GM18511 (cell line): ENCODE results near the gene CACNA2D4.
"Not testable (repeated sequence)": the region's sequence is repeated elsewhere in the genome, so short reads cannot be mapped to it uniquely, and the experiment has no call there.

Experiments used
- ATAC-seq: cut with Tn5 transposase; IDR thresholded peaks from one replicate; pipeline ENCODE4 v1.9.1; 2021; ENCODE audit warnings: mild to moderate bottlenecking, moderate library complexity; ENCODE audit not compliant: unreplicated experiment

Gene CACNA2D4

DNA sequence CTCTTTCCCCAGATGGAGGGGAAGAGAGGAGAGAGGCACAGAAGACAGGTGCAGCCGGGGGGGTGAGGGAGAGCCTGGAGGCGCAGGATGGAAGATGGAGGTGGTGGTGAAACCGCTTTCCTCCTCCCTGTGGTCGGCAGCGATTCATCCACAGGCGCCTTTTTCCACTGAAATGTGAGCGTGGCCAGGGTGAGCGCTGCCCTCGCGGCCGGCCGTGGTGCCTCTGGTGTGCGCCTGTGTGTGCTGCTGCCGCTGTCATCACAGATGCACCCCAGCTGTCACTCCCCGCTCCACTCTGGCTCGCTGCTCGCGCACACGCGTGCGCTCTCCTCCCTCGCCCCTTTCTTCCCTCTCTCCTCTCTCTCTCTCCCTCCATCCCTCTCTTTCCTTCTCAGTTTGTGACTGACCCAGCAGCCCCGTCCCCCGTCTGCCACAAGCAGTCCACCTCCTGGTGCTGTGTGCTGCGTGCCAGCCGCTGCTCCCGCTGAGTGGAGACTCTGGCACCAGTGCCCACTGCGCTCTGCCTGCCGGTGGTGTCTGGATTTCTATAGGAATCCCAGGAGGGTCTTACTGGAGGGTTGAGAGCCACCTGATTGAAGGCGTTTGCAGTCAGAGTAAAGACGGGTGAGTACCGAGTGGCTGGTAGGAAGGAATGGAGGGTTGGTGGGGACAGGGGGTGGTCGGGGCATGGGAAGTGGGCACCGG is 98.1 kb downstream of the CACNA2D4 start, which contains the start of gene LRTM2:
Gene LRTM2 (plus strand): TSS at position 375 of the 705 bp plus-strand sequence. CDS start 7,584 bp downstream, outside the sequence.
- no peak for ATAC-seq

DNA sequence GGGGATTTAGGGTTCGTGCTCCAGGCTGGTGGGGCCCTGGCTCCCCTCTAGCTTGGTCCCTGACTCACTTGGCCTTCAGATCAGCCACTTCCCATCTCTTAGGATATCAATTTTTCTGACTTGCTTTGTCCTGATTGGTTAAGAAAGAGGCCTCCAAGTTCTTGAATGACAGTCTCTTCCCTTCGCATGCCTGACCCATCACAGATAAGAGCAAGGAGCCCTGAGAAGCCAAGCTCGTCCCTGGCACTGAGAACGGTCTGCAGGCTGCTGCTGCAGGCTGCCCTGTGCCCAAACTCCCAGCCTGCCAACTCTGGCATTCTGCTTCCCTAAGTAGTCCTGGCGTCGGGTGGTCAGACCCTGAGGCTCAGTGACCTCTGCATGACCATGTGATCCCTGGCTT is 98.9 kb downstream of the CACNA2D4 start:
- no peak for ATAC-seq

DNA sequence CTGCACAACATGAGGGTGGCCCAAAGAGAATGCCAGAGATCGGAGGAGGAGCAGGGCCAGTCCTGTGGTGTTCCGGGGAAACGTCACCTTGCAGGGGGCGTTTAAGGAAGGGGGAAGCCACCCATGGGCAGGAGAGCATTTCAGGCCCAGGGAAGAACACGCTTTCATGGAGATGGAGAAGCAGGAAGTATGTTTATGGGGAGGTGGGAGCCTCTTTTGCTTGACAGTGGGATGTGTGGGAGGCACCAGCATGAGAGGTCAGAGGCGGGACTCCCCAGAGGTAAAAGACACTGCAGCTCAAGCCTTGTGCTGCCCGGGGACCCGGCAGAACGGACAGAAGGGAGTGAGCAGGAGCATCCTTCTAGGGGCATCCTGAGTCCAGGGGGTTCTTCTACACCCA is 99.4 kb downstream of the CACNA2D4 start:
- ATAC-seq = no peak

DNA sequence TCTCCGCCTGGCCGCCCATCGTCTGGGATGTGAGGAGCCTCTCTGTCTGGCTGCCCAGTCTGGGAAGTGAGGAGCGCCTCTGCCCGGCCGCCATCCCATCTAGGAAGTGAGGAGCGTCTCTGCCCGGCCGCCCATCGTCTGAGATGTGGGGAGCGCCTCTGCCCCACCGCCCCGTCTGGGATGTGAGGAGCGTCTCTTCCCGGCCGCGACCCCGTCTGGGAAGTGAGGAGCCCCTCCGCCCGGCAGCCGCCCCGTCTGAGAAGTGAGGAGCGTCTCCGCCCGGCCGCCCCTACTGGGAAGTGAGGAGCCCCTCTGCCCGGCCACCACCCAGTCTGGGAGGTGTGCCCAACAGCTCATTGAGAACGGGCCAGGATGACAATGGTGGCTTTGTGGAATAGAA is 100.5 kb downstream of the CACNA2D4 start:
- ATAC-seq = not testable (repeated sequence)

DNA sequence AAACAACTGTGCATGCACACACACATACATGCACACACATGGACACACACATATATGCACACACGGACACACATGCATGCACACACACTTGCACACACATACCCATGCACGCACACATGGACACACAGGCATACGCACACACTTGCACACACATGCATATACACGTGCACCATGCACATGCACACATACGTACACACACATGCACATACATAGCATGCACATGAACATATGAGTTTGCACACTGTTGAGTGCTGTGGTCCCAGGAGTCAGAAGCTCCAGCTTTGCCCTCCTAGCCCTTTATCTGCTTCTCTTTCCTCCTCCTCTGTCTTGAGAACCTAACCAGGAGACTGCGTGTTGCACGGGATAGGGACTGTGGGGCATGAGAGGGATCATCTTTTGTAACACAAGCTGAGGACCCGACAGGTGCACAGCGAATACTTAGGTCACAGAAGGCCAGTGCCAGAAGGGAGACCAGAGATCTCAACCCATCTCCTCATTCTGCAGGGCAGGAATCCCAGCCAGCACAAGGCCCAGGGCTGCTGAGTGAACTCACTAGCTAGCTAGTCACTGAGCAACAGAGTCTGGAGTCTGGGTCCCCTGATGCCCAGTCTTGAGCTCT is 101.6 kb downstream of the CACNA2D4 start:
- ATAC-seq = no peak

DNA sequence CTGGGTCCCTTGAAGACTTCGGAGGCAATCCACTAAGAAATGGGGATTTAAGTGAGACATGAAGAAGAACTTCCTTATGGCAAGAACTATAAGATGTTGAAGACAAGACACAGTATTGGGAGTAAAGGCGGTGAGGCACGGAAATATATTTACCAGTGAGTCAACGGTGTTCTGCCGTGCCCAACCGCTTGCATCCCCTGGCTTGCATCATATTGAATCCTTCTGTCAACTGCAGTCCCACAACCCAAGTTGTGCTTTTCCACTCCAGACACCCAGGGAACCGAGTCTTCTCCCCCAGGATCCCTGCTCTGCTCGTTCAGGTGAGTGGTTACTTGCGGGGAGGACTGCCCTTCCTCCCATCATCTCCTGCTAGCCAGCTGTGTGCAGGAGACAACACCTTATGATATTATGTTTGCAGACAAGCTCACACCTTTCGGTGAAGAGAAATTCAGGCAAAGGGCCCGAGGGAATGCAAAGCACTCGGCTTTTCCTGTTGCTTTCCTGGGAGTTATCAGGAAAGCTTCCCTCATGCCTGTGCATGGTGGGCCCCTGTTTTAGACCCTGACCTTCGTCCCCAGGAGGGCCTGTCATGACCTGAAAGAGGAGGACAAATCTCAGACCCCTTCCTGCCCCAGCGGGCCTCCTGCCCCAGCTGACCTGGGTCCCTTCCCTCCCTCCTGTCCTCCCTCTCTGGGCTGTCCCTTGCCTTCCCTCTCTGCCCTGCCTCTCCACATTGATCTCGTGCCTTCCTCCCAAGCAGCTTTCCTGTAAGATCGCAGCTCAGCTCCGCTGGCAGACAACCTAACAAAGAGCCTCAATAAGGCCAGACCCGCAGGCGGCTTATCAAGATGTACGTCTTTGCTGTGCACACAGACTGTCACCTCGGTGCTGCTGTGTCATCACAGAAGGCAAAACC is 102.4 kb downstream of the CACNA2D4 start:
- no peak for ATAC-seq

DNA sequence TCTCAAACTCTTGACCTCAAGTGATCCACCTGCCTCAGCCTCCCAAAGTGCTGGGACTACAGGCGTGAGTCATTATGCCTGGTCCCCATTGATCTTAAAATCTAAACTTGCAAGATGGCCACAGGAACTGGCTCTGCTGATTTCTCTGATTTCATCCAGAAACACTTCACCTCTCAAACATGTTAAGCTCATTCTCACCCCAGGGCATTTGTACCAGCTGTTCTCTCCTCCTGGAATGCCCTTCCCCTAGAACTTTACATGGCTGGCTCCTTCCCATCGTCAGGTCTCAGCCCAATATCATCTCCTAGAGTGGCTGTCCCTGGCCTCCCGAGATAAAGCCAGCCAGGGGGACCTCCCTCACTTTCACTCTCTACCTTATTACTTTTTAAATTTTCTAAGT is 103.3 kb downstream of the CACNA2D4 start:
- ATAC-seq = no peak

DNA sequence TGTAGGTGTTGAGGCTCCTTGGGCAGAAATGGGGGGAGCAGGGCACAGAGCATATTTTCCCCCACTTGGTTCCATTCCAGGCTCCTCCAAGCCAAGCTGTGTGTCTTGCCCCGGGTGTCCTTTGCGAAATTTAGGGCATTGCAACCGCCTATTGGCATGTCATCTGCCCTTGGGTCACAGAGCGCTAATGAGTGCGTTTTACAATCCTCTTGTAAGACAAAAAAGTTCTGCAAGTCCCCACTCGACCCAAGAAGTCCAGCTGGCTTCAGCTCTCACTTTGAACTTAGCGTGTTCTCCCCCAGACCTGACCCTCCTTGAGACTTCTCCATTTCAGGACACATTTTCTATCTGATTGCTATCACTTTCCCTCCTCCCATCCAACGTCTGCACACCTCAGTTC is 104.2 kb downstream of the CACNA2D4 start:
- no peak for ATAC-seq

DNA sequence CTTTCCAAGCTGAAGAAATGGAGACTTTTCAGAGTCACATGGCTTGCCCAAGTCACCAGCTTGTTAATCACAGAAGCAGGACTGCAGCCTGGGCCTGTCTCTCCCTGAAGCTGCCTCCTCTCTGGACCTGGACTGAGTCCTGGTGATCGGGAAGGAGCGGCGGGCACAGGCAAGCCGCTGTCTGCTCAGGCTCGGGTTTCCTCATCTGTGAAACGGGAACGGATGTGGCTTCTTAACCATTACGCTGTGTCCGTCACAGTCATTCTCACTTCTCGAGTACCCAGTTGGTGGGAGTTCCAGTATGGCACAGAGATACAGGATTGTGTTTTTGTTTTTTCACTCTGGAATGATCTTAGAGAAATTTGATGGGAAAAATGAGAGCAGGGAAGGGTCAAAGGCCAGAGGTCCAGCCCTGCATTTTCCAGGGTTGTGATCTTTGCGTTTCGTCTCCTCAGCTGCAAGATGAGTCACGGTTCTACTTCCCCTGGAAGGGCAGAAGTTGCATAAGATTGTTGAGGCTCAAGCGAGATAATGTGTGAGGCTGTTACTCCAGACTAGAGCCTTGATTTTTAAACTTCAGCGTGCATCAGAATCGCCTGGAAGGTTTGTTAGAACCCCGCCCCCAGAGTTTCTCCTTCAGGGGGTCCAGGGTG is 105.7 kb downstream of the CACNA2D4 start:
- ATAC-seq = no peak

DNA sequence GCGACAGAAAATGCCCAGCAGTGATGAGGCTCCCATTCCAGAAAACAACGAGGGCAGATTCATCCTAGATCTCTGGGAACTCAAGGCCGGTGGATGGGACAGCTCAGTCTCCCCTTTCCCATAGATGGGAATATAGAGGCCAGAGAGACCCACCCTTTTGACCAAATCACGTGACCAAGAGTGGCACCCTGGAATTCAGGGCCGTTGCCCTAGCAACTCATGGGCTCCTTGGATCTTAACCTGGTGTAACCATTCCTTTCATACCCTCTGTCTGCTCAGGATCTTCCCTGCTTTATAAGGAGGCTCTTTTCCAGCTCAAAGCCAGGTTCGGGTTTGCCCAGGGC is 106.5 kb downstream of the CACNA2D4 start:
- ATAC-seq = no peak

DNA sequence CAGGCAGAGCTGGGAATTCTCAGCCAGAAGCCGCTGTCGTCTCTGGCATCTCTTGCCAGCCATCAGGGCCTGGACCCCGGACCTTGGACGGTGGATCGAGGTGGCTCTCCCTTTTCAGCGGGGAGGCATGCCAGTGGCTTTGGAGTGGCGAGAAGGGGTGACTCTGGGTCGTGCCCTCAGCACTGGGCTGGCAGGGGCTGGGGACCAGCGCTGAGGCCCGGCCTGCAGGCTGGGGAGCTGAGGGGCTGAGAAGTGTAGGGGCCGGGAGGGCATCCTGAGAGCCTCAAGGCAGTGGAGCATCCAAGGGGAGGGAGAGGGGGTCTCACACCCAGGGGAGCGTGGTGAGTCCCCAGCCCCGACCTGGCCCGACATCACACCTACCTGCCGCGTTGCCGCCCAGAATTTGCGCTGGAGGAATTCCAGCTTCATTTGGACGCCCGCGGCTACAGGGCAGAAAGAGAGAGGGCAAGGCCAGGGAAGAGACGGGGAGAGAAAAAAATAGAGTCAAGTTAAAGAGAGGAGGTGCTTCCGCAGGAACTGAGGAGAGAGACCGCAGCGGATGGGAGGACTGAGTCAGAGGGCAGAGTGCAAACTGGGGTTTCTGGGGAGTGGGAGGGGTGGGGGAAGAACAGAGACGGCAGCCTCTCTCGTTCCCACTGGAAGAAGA is 107.0 kb downstream of the CACNA2D4 start:
- no peak for ATAC-seq

DNA sequence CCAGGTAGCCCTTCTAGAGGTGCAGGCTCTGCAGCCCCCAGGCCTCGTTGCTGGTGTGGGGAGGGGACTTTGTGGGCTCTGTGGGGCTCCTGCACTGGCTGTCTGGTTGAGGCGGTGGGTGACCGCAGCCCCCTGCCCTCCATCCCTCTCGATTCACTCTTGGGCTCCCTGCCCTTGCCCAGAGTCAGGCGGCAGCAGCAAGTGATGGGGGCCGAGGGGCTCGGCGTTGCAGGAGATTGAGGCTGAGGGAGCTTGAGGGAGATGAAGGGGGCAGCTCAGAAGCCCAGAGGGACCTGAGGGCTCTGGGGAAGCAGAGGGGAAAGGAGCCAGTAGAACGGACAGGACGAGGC is 107.5 kb downstream of the CACNA2D4 start:
- no peak for ATAC-seq

DNA sequence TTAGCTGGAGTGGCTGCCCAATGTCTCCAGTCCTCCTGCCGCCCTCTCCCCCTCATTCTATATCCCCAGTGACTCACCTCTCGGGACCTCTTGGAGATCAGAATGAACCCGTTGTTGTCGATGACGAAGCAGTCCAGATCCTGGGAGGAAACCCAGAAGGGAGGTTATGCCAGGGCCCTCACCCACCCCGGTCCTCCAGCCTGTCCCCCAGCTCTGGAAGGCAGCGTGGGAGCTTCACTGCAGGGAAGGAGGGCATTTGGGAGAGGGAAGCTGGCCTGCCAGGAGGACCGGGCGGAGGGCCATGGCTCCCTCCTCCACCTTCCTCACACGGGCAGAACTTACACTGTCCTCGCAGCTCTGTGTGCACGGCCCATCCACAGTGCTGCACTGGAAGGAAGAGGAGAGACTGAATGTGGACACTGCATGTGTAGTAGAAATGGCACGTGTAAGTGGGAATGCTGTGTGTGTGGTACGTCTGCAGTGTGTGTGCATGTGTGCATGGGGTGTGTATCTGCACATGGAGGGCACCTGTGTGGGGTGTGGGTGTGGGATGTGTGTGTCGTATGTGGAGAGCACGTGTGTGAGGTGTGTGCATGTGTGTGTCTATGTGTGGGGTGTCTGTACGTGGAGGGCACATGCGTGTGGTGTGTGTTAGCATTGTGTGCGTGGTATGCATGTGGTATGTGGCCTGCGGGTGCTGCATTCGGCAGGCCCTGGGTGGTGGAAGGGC is 108.1 kb downstream of the CACNA2D4 start:
- ATAC-seq = no peak

DNA sequence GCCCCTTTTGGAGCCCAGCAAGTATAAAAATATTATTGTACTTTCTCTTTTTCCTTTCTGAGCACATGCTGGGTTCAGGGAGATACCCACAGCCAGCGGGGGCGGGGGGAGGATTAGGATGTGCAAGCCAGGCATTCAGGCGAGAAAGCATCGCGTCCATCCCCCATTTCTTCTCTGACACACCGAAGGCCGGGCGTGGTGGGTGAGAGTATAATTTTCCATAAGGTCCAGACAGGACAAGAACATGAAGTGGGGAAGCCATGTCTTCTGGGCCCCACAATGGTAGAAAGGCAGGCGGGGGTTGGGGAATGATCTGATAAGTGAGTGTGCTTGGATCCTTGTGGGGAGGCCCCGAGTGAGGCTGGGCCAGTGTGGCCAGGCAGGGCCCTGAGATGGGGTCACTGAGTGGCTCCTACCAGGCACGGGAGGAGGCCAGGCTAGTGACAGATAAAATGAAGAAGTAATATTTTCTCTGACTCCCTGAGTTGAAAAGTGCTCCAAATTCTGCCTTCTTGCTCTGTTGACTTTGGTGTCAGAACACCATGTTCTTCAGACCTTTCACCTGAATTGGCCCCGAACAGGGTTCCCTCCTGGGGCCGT is 108.8 kb downstream of the CACNA2D4 start:
- no peak for ATAC-seq

DNA sequence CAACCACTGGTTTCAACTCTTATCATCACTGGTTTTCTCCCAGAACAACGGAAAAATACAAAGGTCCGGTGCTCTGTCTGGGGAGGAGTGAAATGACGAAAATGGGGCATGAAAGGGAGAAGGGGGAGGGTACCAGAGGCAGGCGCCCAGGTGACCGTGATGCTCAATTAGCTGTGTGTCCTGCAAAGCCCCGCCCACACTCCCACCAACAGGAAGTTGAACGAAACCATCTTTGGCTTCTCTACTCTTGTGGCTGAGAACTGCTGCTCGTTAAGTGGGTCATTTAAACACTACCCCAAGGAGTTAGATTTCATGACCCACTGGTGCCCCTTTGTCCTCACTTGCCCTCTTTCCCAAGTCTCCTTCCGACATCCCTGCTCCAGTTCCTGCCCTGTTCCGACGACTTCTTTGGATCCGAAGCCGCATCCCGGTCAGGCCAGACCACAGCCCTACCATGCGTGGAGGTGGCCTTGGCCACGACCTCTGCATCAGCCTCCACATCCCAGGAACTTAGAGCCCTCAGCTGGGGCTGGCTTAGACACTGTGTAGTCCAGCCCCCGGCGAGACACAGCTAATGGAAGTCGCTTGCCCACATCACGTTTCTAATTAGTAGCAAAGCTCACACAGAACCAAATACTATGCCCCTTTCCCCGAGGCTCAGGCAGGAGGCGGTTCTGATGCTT is 109.5 kb downstream of the CACNA2D4 start:
- no peak for ATAC-seq

DNA sequence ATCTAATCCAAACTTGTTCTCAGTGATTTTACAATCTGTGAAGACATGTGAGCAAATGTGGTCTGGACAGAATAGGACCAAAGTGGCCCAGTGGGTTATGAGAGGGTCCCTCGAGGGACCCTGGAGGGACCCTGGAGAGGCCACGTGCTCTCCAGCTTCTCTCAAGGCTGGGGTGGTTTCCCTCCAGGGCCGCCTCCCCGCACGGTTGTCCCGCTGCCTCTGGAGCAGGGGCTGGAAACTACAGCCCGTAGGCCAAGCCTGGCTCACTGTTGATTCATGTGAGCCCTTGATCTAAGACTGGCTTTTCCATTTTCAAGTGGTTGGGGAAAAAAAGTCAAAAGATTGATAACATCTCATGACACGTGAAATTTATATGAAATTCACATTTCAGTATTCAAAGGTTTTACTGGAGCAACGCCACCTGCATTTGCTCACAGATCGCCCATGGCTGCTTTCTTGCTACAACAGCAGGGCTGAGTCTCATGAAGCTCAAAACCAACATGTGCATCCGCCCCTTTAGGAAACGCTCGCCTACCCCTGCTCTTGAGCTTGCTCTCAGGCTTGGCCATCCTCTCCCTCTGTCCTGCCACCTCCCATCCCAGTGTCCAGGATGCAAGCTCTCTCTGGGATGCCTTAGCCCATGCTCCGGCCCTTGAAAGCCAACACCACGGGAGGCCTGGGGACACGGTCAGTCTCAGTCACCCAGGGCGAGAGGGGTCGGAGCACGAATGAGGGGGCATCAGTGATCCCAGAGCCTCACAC is 110.2 kb downstream of the CACNA2D4 start:
- ATAC-seq = no peak

DNA sequence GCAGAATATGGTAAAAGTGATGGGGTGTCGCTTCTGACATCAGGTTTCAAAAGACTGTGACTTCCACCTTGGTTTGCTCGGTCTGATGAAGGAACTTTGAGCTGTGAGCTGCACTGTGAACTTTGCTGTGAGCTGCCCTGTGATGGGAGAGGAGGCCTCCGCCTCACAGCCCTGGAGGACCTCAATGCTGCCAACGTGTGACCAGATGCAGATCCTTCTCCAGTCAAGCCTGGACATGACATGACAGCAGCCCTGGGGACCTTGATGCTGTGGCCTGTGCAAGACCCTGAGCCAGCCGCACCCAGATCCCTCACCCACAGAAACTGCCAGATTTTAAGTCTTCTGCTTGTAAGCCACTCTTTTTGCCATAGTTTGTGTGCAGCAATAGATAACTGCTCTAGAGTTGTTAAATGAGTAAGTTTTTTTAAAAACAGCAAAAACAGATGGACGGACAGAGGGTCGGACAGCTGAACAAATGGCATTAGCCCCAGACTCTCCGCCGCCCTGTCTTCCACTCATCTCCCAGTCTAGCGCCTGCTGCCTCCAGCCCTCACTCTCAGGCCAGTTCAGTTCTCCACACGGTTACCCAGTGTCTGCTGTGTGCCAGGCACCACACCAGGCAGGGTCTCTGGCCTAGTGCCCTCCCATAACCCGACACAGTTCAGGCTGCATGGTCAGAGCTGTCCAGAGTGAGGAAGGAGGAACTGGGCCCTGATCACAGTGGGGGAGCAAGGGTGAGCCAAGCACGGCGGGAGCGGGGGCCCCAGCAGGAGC is 111.2 kb downstream of the CACNA2D4 start:
- ATAC-seq = no peak
